Measurements from ENCODE around the gene ARID3A.
"Not testable (repeated sequence)": the region's sequence is repeated elsewhere in the genome, so short reads cannot be mapped to it uniquely, and the experiment has no call there.

Gene ARID3A

GRCh38 chr19:925526-926322, at the start of gene ARID3A:
TSS of gene ARID3A (plus strand) at chr19:926035. CDS start at chr19:929529, 3,494 bp downstream.
- peak; percentile 42 for DNase-seq

- no peak for DNase-seq
Measured at GRCh38 chr19:876089-876488, 49.7 kb upstream of the ARID3A start.

GRCh38 chr19:876780-877314, 49.0 kb upstream of the ARID3A start:
- DNase-seq = no peak

GRCh38 chr19:877992-878660, 47.7 kb upstream of the ARID3A start:
- DNase-seq = not testable (repeated sequence)

GRCh38 chr19:878751-879561, 46.9 kb upstream of the ARID3A start:
- not testable (repeated sequence) for DNase-seq

GRCh38 chr19:879711-880438, 46.0 kb upstream of the ARID3A start:
- no peak for DNase-seq

GRCh38 chr19:881385-882071, 44.3 kb upstream of the ARID3A start:
- no peak for DNase-seq

GRCh38 chr19:882871-883497, 42.9 kb upstream of the ARID3A start:
- no peak for DNase-seq

- DNase-seq = no peak
Measured at GRCh38 chr19:883661-884211, 42.1 kb upstream of the ARID3A start.

GRCh38 chr19:884420-885211, 41.2 kb upstream of the ARID3A start:
- DNase-seq = no peak

GRCh38 chr19:885536-886224, 40.2 kb upstream of the ARID3A start:
- no peak for DNase-seq

GRCh38 chr19:887072-887471, 38.8 kb upstream of the ARID3A start:
- DNase-seq = no peak

GRCh38 chr19:887599-887998, 38.2 kb upstream of the ARID3A start:
- no peak for DNase-seq

- DNase-seq = no peak
Measured at GRCh38 chr19:888581-889385, 37.1 kb upstream of the ARID3A start.

GRCh38 chr19:889662-890295, 36.1 kb upstream of the ARID3A start:
- DNase-seq = no peak

- no peak for DNase-seq
Measured at GRCh38 chr19:890831-891230, 35.0 kb upstream of the ARID3A start.

GRCh38 chr19:891421-892200, 34.2 kb upstream of the ARID3A start:
- DNase-seq = not testable (repeated sequence)
